Middle frontal gyrus (tissue), 1 donor: ENCODE results near the gene POLR3B.

Source experiments
- DNase-seq: peaks from one replicate; pipeline ENCODE4 v3.0.0-alpha.2; 2015; ENCODE audit warnings: low spot score; ENCODE audit errors: extremely low spot score

The POLR3B gene

GRCh38 chr12:106551410-106551809 is 193.9 kb downstream of the POLR3B start:
- no peak for DNase-seq

DNA sequence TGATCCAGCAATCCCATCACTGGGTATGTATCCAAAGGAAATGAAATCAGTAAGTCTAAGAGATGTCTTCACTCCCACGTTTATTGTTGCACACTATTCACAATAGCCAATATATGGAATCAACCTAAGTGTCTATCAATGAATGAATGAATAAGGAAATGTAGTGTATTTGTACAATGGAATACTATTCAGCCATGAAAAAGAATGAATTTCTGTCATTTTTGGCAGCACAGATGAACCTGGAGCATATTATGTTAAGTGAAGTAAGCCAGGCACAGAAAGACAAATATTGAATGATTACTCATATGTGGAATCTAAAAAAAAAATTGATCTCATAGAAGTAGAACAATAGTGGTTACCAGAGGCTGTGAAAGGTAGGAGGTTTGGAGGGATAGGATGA is 194.7 kb downstream of the POLR3B start:
- no peak for DNase-seq
